NK-92 (cell line): Measurements from ENCODE around the gene TELO2.

Experiments used
- DNase-seq: peaks from one replicate; lab custom pipeline; 2025; ENCODE audit not compliant: unreplicated experiment; lab: John Stamatoyannopoulos, UW

The TELO2 gene

GRCh38 chr16:1492923-1493745, at the start of gene TELO2:
TELO2 (plus strand) TSS chr16:1493360; CDS start chr16:1494282, 922 bp downstream.
- DNase-seq: no peak

GRCh38 chr16:1443403-1443973, 49.7 kb upstream of the TELO2 start:
- DNase-seq: no peak

- DNase-seq: no peak
Observed at GRCh38 chr16:1443980-1444729, 49.0 kb upstream of the TELO2 start, which contains the start of gene CCDC154. CCDC154 (minus strand) TSS chr16:1444556; CDS start chr16:1444322, 234 bp downstream.

GRCh38 chr16:1444730-1445517, 48.2 kb upstream of the TELO2 start:
- no peak for DNase-seq

- no peak for DNase-seq
Observed at GRCh38 chr16:1445518-1446203, 47.5 kb upstream of the TELO2 start.

GRCh38 chr16:1446296-1447080, 46.7 kb upstream of the TELO2 start:
- DNase-seq: no peak

- DNase-seq: no peak
Observed at GRCh38 chr16:1447965-1448364, 45.2 kb upstream of the TELO2 start.

- DNase-seq: no peak
Observed at GRCh38 chr16:1448536-1449116, 44.5 kb upstream of the TELO2 start.

- no peak for DNase-seq
Observed at GRCh38 chr16:1449201-1449788, 43.9 kb upstream of the TELO2 start.

GRCh38 chr16:1450218-1450617, 42.9 kb upstream of the TELO2 start:
- no peak for DNase-seq

- DNase-seq: no peak
Observed at GRCh38 chr16:1450841-1451240, 42.3 kb upstream of the TELO2 start.

GRCh38 chr16:1451702-1452392, 41.3 kb upstream of the TELO2 start:
- DNase-seq: no peak

GRCh38 chr16:1452530-1452929, 40.6 kb upstream of the TELO2 start:
- DNase-seq: no peak

- no peak for DNase-seq
Observed at GRCh38 chr16:1453316-1453715, 39.8 kb upstream of the TELO2 start.

- DNase-seq: no peak
Observed at GRCh38 chr16:1454561-1454960, 38.6 kb upstream of the TELO2 start.

- no peak for DNase-seq
Observed at GRCh38 chr16:1455190-1456171, 37.7 kb upstream of the TELO2 start.

- DNase-seq: no peak
Observed at GRCh38 chr16:1456951-1457350, 36.2 kb upstream of the TELO2 start.
